ENCODE measurements around the gene MORN1.
"Not testable (repeated sequence)": the region's sequence is repeated elsewhere in the genome, so short reads cannot be mapped to it uniquely, and the experiment has no call there.

The MORN1 gene

DNA sequence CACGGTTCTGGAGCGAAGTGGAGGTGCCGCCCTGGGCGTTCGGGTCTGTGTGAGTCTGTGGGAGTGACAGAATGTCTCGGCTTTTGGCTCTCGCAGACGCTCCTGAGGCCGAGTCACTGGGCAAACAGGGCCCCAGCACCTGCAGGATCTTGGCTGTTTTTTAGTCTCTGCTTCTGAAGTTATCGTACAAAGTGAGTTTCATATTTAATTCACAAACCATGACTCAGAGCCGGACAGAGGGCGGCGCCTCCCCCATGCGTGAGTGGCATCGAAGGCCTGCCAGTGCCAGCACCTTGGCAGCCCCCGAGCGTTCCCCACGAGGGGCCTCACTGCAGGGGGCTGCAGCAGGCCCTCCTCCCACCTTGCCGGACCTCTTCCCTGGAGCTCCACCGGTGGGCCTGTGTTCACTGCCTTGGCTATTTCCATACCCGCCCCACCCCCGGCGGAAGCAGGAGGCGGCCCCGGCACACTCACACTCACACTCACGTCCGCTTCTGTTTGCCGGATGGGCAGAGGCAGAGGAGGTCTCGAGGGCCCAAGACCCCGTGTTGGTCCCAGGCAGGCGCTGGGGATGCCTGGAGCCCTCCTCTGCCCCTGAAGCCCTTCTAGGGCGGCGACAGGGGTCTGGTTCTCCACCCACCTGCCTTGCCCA is 56.3 kb downstream of the MORN1 start:
- no peak for DNase-seq

DNA sequence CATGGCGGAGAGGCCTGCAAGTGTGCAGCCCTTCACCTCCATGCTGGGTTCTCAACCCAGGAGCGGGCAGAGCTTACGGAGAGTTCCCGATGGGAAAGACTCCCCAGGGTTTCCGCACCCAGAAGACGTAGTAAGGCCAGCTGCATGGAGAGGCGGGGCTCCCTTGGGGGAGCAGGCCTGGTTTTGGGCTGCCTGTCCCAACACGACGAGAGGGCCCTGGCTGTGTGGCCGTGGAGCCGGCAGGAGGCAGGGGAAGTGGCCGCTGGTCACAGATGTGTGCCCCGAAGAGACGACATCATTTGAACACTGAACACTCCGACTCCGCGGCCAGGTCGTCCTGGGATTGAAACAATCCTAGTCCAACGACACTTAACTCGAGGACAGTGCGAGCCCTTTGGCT is 57.0 kb downstream of the MORN1 start:
- no peak for DNase-seq

GRCh38 chr1:2331580-2331979 is 59.8 kb downstream of the MORN1 start:
- DNase-seq: not testable (repeated sequence)

GRCh38 chr1:2331200-2331544 is 60.2 kb downstream of the MORN1 start:
- no peak for DNase-seq

- DNase-seq: no peak
Observed at GRCh38 chr1:2330519-2331199, 60.7 kb downstream of the MORN1 start.

- DNase-seq: no peak
Observed at GRCh38 chr1:2330035-2330434, 61.3 kb downstream of the MORN1 start.

GRCh38 chr1:2328676-2329455 is 62.5 kb downstream of the MORN1 start:
- DNase-seq: no peak

- no peak for DNase-seq
Observed at GRCh38 chr1:2327841-2328240, 63.5 kb downstream of the MORN1 start.

GRCh38 chr1:2327162-2327561 is 64.2 kb downstream of the MORN1 start:
- not testable (repeated sequence) for DNase-seq

GRCh38 chr1:2326524-2326923 is 64.8 kb downstream of the MORN1 start:
- DNase-seq: no peak

- DNase-seq: no peak
Observed at GRCh38 chr1:2324553-2325366, 66.6 kb downstream of the MORN1 start.

DNA sequence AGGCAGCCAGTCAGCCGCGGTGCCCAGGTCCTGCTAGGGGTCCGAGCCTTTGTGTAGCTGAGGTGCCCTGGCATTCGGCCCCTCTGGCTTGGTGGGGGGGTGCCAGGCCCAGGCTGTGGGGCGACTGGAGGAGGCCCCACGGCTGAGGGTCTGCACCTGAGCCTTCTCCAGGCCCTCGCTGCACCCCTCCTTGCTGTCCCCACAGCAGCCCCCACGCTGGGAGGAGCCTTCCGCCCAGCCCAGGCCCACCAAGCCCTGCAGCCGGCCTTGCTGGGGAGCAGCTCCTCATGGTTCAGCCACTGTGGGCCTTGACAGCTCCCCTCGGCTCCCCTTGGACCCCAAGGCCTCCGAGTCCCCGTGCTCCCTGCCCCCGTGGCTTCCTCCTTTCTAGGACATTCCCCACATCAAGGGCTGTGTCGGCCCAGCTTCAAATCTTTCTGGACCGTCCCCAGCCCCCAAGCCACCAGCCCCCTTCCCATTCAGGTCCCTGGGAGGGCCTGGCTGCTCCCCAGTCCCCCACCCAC is 67.8 kb downstream of the MORN1 start:
- no peak for DNase-seq

DNA sequence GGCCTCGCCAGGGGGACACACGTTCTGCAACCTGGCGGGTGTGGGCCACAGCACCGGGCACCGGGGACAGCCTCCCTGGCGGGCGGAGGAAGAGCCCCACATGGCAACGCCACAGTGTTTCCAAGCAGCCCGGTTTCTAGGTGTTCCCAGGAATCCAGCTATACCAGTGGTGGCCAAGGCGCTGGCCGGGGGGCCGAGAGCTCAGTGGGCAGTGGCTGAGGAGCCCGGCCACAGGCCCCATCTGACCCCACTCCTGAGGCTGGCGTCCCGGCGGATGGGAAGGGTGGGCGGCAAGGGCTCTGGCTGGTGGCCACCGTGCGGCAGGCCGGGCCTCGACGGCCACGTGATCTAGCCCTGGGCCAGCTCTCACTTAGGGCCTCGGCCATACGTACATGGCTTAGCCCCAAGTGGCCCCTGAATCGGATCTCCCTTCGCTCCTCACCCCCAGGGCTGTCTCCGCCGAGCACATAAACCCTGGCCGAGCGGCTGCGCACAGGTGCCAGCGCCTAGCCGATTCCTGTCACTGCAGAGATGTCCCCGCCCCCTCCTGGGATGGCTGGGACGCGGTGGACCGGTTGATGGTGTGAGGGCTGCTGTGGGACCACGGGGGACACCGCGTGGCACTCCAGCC is 68.7 kb downstream of the MORN1 start:
- no peak for DNase-seq

GRCh38 chr1:2322065-2322571 is 69.2 kb downstream of the MORN1 start:
- DNase-seq: peak; percentile 91

- no peak for DNase-seq
Observed at GRCh38 chr1:2320760-2321667, 70.3 kb downstream of the MORN1 start.

DNA sequence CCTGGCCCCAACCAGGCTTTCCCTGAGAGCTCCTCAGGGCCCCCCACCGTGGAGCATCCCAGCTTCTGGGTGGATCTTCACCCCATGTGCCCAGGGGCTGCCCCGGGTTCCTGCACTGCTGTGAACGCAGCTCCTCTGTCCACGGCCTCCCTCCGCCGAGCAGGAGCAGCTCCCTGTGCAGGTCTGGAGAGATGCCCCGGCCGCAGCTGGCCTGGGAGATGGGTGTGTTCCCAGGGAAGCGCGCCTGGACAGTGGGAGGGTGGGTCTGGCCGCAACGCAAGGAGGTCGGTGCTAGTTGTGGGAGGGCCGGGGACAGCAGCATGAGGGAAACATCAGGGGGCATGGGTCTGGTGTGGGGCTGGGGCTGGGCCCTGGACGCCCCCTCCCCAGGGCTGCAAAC is 71.3 kb downstream of the MORN1 start:
- no peak for DNase-seq

GRCh38 chr1:2319291-2319690 is 72.1 kb downstream of the MORN1 start:
- no peak for DNase-seq

GRCh38 chr1:2318314-2319278 is 72.8 kb downstream of the MORN1 start:
- DNase-seq: no peak

- DNase-seq: no peak
Observed at GRCh38 chr1:2317230-2318065, 73.9 kb downstream of the MORN1 start.

Data from islet precursor cell (in vitro differentiated cells).